ENCODE results near the gene CEP120.

DNA sequence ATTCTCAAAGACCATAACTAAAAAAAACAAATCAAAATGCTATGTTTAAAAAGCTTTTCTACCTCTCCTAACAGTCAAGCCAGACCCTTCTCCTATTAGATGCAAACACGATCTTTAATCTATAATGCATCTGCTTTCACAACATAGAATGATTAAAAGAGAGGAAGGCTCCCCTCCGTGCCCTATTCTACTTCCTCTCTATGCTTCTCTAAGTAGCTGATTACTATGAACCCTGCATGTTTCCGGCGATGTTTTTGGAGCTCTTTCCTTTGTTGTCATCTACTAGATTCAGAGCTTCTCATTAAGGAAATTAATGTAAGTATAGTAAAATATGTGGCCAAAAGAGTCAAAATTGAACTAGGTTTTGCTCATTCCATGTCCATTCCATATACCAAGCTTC, 29.2 kb upstream of the CEP120 start:
- TF ChIP-seq, protein P1, sequence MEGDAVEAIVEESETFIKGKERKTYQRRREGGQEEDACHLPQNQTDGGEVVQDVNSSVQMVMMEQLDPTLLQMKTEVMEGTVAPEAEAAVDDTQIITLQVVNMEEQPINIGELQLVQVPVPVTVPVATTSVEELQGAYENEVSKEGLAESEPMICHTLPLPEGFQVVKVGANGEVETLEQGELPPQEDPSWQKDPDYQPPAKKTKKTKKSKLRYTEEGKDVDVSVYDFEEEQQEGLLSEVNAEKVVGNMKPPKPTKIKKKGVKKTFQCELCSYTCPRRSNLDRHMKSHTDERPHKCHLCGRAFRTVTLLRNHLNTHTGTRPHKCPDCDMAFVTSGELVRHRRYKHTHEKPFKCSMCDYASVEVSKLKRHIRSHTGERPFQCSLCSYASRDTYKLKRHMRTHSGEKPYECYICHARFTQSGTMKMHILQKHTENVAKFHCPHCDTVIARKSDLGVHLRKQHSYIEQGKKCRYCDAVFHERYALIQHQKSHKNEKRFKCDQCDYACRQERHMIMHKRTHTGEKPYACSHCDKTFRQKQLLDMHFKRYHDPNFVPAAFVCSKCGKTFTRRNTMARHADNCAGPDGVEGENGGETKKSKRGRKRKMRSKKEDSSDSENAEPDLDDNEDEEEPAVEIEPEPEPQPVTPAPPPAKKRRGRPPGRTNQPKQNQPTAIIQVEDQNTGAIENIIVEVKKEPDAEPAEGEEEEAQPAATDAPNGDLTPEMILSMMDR (conservative IDR thresholded peaks at IDR 0.05; ENCODE audit: low read depth, low read length) = no peak
- TF ChIP-seq POLR2A (IDR thresholded peaks at IDR 0.05; ENCODE audit: low read depth, low read length) = no peak
- TF ChIP-seq SMC3 (IDR thresholded peaks at IDR 0.05; ENCODE audit: low read depth, low read length) = no peak

Data from IMR-90 (cell line).